PFSK-1 (cell line): ENCODE measurements around the gene SIM1.

Experiments
- FOXP2 ChIP-seq: optimal IDR thresholded peaks from 2 replicates; pipeline ENCODE3; 2011; ENCODE audit warnings: borderline replicate concordance, control low read depth, inconsistent platforms; ENCODE audit not compliant: insufficient read depth; ENCODE audit errors: extremely low read length, extremely low read depth
- POLR2AphosphoS5 ChIP-seq: IDR thresholded peaks from 2 replicates; pipeline ENCODE4 v1.6.1; 2012; ENCODE audit warnings: low read depth, mild to moderate bottlenecking, control low read depth, low read length, moderate library complexity
- SIN3A ChIP-seq: IDR thresholded peaks from 2 replicates; pipeline ENCODE4 v1.6.1; 2012; ENCODE audit warnings: mild to moderate bottlenecking, low read length, moderate library complexity, borderline replicate concordance; ENCODE audit not compliant: insufficient read depth
- TAF1 ChIP-seq: IDR thresholded peaks from 2 replicates; pipeline ENCODE4 v1.6.1; 2012; ENCODE audit warnings: low read length, control low read depth, borderline replicate concordance; ENCODE audit not compliant: insufficient read depth
- TF ChIP-seq, protein P1 (sequence below), 2 experiments: IDR thresholded peaks; 2 replicates each; pipeline versions ENCODE4 v1.6.1 to v1.8.0; 2011 to 2012; ENCODE audit warnings: low read depth in 2 of 2, low read length in 2 of 2, control low read depth in 1 of 2, inconsistent platforms in 1 of 2, mild to moderate bottlenecking in 1 of 2, moderate library complexity in 1 of 2; ENCODE audit not compliant: insufficient read depth in 1 of 2

Gene SIM1

DNA sequence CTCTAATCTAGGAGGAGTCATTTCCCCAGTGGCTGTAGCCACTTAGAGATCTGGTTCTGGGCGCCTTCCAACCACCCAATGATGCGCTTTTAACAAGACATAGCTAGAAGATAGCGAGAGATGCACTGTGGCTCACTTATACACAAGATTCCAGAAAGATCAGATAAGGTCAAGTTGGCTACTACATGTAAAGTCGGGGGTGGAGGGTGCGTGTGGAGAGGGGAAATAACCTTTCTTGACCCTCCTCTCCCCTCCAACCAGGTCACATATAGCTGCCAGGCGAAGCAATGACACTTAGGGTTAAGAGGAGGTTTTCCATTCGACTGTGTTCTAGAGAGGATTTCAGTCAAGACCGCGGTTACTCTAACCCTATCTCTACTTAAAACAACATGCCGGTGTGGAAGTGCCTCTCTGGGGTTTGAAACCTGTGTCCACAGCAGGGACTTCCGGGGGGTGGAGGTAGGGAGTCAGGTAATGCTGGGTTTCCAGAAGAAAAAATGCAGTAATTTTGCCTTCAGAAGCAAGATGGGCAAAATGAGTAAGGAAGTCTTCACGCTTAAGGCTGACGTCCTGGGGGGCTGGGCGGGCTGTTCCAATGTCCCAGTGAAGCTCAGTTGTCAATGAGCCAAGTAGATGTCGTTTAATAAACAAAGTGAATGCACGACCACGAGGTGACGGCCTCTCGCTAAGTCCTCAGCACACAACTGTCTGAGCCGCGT, 1.8 kb upstream of the SIM1 start:
- no peak for TF ChIP-seq TAF1
- TF ChIP-seq FOXP2: no peak
- TF ChIP-seq, protein P1, sequence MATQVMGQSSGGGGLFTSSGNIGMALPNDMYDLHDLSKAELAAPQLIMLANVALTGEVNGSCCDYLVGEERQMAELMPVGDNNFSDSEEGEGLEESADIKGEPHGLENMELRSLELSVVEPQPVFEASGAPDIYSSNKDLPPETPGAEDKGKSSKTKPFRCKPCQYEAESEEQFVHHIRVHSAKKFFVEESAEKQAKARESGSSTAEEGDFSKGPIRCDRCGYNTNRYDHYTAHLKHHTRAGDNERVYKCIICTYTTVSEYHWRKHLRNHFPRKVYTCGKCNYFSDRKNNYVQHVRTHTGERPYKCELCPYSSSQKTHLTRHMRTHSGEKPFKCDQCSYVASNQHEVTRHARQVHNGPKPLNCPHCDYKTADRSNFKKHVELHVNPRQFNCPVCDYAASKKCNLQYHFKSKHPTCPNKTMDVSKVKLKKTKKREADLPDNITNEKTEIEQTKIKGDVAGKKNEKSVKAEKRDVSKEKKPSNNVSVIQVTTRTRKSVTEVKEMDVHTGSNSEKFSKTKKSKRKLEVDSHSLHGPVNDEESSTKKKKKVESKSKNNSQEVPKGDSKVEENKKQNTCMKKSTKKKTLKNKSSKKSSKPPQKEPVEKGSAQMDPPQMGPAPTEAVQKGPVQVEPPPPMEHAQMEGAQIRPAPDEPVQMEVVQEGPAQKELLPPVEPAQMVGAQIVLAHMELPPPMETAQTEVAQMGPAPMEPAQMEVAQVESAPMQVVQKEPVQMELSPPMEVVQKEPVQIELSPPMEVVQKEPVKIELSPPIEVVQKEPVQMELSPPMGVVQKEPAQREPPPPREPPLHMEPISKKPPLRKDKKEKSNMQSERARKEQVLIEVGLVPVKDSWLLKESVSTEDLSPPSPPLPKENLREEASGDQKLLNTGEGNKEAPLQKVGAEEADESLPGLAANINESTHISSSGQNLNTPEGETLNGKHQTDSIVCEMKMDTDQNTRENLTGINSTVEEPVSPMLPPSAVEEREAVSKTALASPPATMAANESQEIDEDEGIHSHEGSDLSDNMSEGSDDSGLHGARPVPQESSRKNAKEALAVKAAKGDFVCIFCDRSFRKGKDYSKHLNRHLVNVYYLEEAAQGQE (IDR thresholded peaks at IDR 0.05; ENCODE audit: insufficient read depth in 1 of 2, low read depth in 2 of 2, low read length in 2 of 2): no peak
- no peak for TF ChIP-seq SIN3A
- TF ChIP-seq POLR2AphosphoS5: no peak

DNA sequence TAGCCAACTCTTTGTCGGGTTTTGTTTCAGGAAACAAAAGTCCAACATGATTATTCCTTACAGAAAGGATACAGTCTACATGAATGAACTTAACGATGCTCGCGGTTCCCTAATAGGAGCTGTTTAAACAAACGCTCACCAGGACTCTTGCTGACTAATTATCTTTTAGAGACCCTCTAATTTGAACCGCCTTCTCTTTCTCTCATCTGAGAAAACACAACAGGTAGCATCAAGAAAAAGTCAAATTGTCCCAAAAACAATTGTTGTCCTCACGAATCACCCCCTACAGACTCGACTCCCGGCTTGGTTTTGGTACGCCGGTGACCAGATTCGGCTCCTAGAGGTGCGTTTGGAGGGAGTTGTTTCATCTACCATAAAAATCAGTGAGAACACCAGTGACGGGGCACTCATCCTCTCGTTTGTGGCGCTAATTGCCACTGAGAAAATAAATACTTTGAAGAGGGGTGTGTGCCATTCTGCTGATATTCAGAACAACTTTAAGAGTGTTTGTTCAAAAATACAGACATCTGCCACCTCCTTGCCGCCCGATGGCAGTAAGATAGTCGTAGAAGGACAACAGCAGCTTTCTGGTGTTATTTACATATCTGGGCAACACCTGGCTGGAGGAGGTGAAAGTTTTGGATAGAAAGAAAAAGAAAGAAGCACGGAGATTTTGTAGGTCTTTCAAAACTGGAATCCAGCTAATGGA, 1.1 kb upstream of the SIM1 start:
- no peak for TF ChIP-seq POLR2AphosphoS5
- no peak for TF ChIP-seq FOXP2
- TF ChIP-seq, protein P1 (IDR thresholded peaks at IDR 0.05; ENCODE audit: insufficient read depth in 1 of 2, low read depth in 2 of 2, low read length in 2 of 2): no peak
- TF ChIP-seq SIN3A: no peak
- TF ChIP-seq TAF1: no peak

DNA sequence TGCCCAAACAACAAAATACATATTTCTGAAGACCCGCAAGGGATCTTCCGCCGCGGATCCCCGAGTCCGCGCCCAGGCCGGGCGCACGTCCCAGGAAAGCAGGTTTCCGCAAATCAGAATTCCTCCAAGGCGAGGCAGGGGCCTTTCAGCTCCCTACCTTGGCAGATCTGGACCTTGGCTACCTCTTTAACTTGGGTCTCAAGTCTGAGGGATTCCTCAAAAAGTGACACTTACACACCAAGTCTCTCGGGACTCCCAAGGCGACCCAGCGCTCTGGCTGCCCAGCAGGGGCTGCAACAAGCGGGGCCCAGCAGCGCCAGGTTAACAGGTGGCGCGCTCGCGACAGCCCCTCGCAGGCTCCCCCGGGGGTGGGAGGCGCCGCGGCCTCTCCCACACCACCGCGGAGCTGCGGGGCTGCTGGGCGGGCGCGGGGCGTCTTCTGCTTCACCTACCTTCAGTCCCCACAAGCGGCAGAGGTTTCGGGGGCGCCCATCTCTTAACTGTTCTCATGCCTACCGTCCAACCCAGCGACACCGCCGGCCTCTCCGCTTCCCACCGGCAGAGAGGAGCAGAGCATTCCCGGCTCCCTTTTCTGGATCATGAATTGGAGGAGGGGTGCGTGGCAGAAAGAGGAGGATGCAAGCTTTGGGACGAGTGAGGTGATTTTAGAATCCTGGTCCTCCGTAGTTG, 414 bp downstream of the SIM1 start:
- TF ChIP-seq SIN3A: no peak
- no peak for TF ChIP-seq POLR2AphosphoS5
- no peak for TF ChIP-seq TAF1
- TF ChIP-seq FOXP2: no peak
- TF ChIP-seq, protein P1 (IDR thresholded peaks at IDR 0.05; ENCODE audit: insufficient read depth in 1 of 2, low read depth in 2 of 2, low read length in 2 of 2): no peak

DNA sequence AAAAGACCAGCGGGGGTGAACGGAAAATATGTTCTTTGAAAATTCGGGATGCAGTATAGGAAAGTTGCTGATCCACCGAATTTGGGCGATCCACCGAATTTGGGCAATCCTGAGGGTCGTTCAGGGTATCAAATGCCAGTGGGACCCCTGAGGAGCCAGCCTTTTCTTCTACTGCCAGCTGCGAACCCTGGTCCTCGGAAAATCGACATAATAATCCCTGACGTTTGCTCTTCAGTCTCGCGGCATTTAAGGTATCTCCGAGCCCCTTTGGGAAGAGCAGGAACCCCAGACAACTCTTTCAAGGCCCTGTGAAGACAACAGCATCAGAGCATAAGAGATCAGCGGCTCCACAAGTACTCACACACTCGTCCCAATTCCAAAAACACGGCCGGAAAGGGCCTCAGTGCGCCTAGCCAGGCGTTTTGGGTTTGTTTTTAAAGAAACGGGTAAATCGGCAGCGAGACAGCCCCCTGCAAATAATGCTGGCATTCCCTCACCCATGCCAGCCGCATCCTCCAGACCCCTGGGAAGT, 1.0 kb downstream of the SIM1 start:
- TF ChIP-seq SIN3A (no peak), FOXP2 (no peak), POLR2AphosphoS5 (no peak), TAF1 (no peak)
- TF ChIP-seq, protein P1 (IDR thresholded peaks at IDR 0.05; ENCODE audit: insufficient read depth in 1 of 2, low read depth in 2 of 2, low read length in 2 of 2): no peak
